HG02610 (cell line): Measurements from ENCODE around the gene SLC12A7.
"Not testable (repeated sequence)": the region's sequence is repeated elsewhere in the genome, so short reads cannot be mapped to it uniquely, and the experiment has no call there.

ENCODE experiments used
- ATAC-seq: cut with Tn5 transposase; IDR thresholded peaks from one replicate; pipeline ENCODE4 v1.9.1; 2021; ENCODE audit warnings: mild to moderate bottlenecking, moderate library complexity; ENCODE audit not compliant: unreplicated experiment

The SLC12A7 gene

GRCh38 chr5:1065891-1066650 is 45.8 kb downstream of the SLC12A7 start:
- ATAC-seq, result no peak

DNA sequence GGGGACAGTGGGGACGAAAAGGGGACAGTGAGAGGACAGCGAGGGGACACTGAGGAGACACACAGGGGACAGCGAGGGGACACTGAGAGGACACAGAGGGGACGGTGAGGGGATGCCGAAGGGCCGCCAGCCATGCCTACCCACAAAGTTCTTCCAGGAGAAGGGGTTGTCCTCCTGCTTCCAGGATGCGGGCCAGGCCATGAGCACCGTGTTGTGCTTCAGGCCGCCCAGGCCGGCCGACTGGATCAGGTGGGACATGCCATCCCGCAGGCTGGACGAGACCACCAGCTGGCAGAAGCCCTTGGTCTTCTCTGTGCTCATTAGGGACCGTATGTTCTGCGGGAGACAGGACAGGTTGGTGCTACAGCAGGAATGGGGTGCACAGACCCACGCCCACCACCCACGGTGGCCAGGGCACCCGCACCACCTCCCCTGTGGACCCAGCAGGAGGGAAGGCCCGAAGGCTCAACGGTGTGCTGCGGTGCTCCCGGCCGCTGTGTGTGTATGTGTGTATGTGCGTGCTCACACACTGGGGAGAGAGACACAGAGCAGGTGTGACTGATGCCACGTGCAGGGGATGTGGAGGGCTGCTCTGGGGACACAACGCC is 46.6 kb downstream of the SLC12A7 start:
- ATAC-seq, result no peak

DNA sequence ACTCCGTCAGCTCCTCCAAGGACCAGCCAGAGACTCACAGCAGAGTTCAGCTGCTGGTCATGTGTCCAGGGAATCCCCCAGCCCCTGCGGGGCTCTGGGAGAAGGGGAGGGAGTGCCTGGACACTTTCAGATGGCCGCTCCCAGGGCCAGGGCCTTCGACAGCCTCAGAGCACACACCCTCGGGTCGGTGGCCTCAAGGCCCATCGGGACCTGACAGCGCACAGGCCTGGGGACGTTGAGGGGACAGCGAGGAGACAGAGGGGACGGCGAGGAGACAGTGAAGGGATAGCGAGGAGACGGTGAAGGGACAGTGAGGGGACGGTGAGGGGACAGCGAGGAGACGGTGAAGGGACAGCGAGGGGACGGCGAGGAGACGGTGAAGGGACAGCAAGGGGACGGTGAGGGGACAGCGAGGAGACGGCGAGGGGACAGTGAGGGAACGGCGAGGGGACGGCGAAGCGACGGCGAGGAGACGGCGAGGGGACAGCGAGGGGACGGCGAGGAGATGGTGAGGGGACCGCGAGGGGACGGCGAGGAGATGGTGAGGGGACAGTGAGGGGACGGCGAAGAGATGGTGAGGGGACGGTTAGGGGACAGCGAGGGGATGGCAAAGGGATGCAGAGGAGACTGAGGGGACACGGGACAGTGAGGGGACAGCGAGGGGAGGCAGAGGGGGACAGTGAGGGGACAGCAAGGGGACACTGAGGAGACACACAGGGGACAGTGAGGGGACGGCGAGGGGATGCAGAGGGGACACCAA is 47.3 kb downstream of the SLC12A7 start:
- ATAC-seq, result no peak

DNA sequence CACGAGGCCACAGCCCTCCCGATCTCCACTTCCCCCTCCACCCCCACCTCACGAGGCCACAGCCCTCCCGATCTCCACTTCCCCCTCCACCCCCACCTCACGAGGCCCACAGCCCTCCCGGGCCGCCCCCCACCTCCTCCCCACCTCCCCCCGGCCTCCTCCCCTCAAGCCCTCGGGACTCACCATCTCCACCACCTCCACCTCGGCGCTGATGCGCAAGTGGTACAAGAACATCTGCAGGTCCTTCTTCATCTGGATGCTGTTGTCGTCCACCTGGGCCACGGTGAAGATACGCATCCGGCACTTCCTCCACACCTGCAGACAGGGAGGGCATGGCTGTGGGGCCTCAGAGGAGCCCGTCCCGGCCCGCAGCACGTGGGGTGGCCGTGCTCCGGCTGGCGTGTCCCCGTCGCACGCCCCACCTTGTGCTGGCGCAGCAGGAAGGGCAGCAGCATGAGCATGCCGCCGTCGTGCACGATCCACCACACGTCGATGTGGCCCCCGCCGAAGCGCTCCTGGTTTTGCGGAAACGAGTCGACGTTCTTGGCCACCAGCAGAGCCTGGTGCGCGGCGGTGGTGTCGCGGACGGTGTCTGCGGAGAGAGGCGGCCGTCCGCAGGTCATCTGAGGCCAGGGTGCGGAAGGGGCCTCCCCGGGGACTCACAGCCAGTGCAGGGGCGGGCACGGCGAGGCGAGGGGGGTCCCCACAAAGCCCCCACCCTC is 48.0 kb downstream of the SLC12A7 start:
- no peak for ATAC-seq

GRCh38 chr5:1062761-1063568 is 48.9 kb downstream of the SLC12A7 start:
- no peak for ATAC-seq

DNA sequence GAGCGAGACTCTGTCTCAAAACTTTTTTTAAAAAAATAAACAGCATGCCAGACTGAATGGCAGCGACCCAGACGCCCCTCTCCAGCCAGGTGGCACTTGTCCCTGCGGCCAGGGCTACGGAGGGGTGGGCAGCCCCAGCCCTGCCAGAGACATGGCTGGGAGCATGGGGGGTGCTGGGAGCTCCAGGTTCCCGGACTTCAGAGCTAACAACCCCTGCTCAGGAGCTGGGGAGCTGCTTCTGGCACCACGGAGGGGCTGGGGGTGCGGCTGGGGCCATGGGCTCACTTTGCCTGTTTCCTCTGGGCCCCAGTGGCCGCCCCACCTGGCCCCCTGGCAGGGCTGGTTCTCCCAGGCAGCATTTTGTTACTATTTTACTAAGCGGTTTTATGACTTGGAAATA is 49.9 kb downstream of the SLC12A7 start:
- ATAC-seq, result no peak

DNA sequence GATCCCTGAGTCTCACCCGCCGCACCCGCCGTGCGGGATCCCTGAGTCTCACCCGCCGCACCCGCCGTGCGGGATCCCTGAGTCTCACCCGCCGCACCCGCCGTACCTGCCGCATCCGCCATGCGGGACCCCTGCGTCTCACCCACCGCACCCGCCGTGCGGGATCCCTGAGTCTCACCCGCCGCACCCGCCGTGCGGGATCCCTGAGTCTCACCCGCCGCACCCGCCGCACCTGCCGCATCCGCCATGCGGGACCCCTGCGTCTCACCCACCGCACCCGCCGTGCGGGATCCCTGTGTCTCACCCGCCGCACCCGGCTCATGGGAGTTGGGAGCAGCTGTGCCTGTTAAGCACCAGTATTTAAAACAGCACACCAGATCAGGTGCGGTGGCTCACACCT is 50.6 kb downstream of the SLC12A7 start:
- not testable (repeated sequence) for ATAC-seq

DNA sequence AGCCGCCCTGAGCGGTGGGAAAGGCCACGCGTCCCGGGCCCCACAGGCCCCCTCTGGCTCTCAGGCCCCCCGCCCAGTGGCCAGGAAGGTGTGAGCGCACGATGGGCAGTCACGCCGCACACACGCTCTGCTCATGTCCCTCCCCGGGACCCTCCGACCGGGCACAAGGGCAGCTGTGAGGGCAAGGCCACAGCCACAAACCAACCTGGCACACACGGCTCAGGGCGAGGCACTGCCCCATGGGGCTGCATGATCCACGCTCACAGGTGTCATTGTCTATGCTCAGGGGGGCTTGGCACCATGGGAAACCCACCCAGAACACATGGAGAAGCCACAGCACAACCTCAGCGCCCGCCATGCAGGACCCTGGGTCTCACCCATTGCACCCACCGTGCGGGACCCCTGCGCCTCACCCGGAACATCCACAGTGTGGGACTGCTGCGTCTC is 51.3 kb downstream of the SLC12A7 start:
- ATAC-seq, result no peak

DNA sequence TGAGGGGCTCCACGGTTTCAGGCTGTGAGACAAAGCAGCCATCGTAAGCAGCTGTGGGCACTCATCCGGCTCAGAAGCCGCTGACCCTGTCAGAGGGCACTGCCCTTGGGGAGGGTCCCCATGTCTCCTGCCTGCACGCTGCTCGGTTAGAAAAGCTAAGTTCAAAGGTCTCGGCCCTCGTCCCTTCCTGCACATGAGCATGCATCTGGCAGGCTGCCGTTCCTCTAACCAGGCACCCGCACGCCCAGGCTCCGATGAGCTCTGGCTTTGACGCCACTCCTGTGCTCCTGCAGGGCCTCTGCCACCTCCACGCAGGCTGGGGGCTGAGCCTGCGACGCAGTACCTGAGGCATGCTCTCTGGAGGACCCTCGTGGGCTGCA is 52.0 kb downstream of the SLC12A7 start:
- no peak for ATAC-seq

DNA sequence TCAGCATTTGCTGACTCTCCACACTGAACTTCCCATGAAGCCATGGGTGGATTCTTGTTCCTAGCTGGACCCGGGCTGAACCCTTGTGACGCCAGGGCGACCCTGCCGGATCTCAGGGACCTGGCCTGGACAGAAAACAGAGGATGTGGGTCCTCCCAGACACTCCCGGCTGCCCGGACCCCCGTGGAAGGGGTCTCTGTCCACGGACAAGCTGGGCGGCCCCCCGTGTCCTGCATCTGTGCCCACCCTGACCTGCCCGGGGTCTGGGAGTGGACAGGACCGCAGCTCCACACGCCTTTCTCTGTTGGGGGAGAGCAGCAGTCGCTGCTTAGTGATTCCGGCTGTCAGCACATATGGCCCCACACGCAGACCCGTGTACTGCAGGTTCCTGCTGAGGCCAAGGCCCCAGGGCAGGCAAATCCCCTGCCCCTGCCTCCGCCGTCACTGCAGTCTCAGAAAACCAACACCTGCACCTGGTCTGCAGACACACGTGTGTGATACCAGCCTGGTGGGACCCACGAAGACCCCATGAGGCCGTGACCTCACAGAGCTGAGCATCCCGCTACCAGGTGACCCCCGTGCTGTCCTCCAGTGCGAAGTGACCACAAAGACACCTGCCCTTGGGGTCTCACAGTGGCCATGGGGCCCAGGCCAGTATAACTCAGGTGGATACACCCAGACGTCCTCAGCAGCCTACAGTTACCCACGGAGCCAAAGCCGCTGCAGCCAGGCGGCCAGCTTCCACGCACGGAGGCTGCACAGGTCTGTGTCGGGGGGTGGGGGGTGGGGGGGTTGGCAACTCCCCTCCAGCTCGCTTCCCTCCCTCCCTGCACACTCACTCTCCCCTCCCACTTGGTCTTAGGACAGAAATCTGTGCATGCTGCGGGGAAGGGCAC is 52.6 kb downstream of the SLC12A7 start:
- ATAC-seq, result no peak

- ATAC-seq, result no peak
Measured at GRCh38 chr5:1058083-1058945, 53.5 kb downstream of the SLC12A7 start.

DNA sequence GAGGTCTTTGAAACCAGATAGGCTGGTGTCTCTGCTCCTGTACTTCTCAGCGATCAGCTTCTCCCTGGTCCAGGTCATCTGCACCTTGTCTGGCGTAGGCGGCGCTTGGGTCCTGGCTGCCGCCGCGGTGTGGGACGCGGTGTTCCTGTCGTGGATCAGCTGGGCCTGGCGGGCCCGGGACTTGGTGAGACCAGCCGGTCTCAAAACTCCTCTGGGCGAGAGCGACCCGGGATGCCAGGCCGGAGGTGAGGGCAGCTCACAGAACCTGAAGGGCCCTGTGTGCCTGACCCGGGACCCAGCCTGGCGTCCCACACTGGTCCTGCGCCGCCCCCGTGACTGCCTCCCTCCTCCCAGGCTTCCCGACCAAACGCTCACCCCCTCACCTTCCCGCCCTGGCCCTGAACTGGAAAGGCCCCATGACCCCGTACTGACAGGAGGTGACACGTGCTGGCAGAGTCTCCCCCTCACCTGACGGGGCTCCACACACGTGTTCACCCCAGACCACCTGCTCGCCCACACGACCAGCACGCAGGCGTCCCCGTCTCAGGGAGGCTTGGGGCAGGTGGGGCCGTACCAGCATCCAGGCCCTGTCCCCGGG is 54.3 kb downstream of the SLC12A7 start:
- no peak for ATAC-seq

- ATAC-seq, result no peak
Measured at GRCh38 chr5:1056611-1057484, 55.0 kb downstream of the SLC12A7 start.

- no peak for ATAC-seq
Measured at GRCh38 chr5:1055896-1056610, 55.8 kb downstream of the SLC12A7 start.

GRCh38 chr5:1054799-1055775 is 56.8 kb downstream of the SLC12A7 start:
- no peak for ATAC-seq
